OCI-M2 (cell line): ENCODE measurements around the gene PPCS.

Source experiments
- DNase-seq: peaks from one replicate; lab custom pipeline; 2025; ENCODE audit not compliant: unreplicated experiment; lab: John Stamatoyannopoulos, UW

PPCS gene

GRCh38 chr1:42456010-42456753, at the start of gene PPCS, which contains the start of gene ZMYND12:
Gene PPCS, plus strand, starts transcription at chr1:42456543. Its CDS starts 23 bp downstream, at chr1:42456566.
Gene ZMYND12, minus strand, starts transcription at chr1:42456022. Its CDS starts 25 bp downstream, at chr1:42455997.
- no peak for DNase-seq

- no peak for DNase-seq
Observed at GRCh38 chr1:42414551-42415496, 41.5 kb upstream of the PPCS start.

- no peak for DNase-seq
Observed at GRCh38 chr1:42417166-42417565, 39.2 kb upstream of the PPCS start.

GRCh38 chr1:42418516-42418915, 37.8 kb upstream of the PPCS start:
- no peak for DNase-seq

- no peak for DNase-seq
Observed at GRCh38 chr1:42419126-42419821, 37.1 kb upstream of the PPCS start.

GRCh38 chr1:42420121-42420520, 36.2 kb upstream of the PPCS start:
- DNase-seq: no peak

GRCh38 chr1:42420911-42421585, 35.3 kb upstream of the PPCS start:
- no peak for DNase-seq

- DNase-seq: no peak
Observed at GRCh38 chr1:42422737-42423136, 33.6 kb upstream of the PPCS start.

- DNase-seq: no peak
Observed at GRCh38 chr1:42423681-42424080, 32.7 kb upstream of the PPCS start.

- no peak for DNase-seq
Observed at GRCh38 chr1:42424201-42424600, 32.1 kb upstream of the PPCS start.

GRCh38 chr1:42427240-42427639, 29.1 kb upstream of the PPCS start:
- DNase-seq: no peak

GRCh38 chr1:42429603-42430002, 26.7 kb upstream of the PPCS start:
- DNase-seq: no peak

GRCh38 chr1:42430286-42431135, 25.8 kb upstream of the PPCS start:
- DNase-seq: no peak

GRCh38 chr1:42431514-42431913, 24.8 kb upstream of the PPCS start:
- no peak for DNase-seq

- no peak for DNase-seq
Observed at GRCh38 chr1:42432714-42433113, 23.6 kb upstream of the PPCS start.

- no peak for DNase-seq
Observed at GRCh38 chr1:42433369-42433768, 23.0 kb upstream of the PPCS start.

GRCh38 chr1:42434340-42434739, 22.0 kb upstream of the PPCS start:
- DNase-seq: no peak

GRCh38 chr1:42439940-42440339, 16.4 kb upstream of the PPCS start:
- no peak for DNase-seq

GRCh38 chr1:42442662-42443061, 13.7 kb upstream of the PPCS start:
- DNase-seq: no peak

GRCh38 chr1:42449256-42449655, 7.1 kb upstream of the PPCS start:
- no peak for DNase-seq
